HG02610 (cell line): ENCODE results near the gene MYH14.
"Not testable (repeated sequence)": the region's sequence is repeated elsewhere in the genome, so short reads cannot be mapped to it uniquely, and the experiment has no call there.

Source experiments
- ATAC-seq: cut with Tn5 transposase; IDR thresholded peaks from one replicate; pipeline ENCODE4 v1.9.1; 2021; ENCODE audit warnings: mild to moderate bottlenecking, moderate library complexity; ENCODE audit not compliant: unreplicated experiment

MYH14 gene

DNA sequence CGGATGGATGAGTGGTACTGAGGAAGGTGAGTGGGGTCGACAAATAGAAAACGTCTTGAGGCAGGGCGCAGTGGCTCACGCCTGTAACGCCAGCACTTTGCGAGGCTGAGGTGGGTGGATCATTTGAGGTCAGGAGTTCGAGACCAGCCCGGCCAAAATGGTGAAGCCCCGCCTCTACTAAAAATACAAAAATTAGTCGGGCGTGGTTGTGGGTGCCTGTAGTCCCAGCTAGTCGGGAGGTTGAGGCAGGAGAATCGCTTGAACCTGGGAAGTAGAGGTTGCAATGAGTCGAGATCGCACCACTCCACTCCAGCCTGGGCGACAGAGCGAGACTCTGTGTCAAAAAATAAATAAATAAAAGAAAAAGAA, 126.5 kb downstream of the MYH14 start:
- ATAC-seq = not testable (repeated sequence)

DNA sequence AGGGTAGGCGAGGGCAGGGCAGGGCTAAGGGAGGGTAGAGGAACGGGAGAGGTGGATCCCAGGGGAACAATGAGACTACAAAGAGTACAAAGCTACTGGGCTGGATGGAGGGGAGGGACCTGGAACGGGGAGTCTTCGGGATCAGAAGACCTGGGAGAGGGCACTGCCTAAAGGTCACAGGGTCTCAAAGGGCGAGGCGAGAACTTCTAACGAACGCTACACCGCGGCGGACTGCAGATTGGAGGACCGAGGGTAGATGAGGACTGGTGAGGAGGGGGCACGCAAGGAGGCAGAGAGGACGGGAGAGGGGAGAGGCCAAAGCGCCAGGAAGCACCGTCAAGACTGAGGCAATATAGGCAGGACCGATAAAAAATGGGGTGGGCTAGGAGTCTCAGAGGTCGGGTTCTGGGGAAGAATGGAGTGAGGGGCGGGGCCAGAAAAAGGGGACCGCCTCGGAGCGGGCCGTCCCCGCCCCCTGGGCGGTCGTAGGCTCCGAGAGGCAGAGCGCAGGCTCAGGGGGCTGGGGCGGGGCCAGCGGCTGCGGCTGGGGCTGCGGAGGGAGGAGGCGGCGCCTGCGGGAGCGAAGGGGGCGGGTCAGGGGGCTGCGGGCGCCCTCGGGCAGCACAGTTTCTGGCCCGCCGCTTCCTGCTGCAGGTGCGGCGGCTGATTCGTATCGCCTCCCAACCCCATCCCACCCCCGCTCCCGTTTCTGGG, 127.1 kb downstream of the MYH14 start:
- ATAC-seq = peak; percentile 26

GRCh38 chr19:50331221-50331993, 128.0 kb downstream of the MYH14 start:
- ATAC-seq = no peak

GRCh38 chr19:50331994-50332243, 128.5 kb downstream of the MYH14 start:
- ATAC-seq = no peak

- no peak for ATAC-seq
Observed at GRCh38 chr19:50332244-50333038, 129.0 kb downstream of the MYH14 start.

- peak; percentile 41 for ATAC-seq
Observed at GRCh38 chr19:50333235-50333736, 129.9 kb downstream of the MYH14 start.

GRCh38 chr19:50333737-50334617, 130.6 kb downstream of the MYH14 start:
- peak; percentile 21 for ATAC-seq

DNA sequence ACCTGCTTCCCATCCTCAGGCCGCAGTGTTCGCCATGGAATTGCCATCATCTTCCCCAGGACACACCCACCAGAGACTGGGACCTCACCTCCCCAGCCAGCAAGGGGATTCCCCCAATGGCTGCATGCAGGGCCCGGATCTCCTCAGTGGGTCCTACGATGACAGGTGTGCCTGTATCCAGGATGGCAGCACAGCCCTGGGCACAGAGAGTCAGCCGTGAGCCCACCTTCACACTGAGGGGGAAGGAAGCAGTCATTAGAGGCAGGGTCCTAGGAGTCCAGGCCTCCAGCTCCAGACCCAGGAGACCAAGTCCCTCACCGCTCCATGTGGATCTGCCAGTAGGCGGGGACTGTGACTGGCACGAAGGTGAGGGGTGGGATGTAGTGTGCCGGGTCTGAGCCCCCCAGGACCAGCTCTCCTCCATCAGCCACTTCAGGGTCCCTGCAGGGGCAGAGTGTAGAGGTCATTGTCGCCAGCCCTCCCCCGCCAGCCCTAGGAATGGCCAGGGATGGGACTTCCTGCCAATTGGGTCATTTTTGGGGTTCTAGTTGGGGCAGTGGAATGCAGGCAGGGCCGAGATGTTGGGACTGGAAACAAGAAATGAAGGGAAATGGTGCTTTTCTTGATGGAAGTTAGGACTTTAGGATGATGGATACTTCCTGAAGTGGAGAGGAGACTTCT, 131.5 kb downstream of the MYH14 start:
- no peak for ATAC-seq

DNA sequence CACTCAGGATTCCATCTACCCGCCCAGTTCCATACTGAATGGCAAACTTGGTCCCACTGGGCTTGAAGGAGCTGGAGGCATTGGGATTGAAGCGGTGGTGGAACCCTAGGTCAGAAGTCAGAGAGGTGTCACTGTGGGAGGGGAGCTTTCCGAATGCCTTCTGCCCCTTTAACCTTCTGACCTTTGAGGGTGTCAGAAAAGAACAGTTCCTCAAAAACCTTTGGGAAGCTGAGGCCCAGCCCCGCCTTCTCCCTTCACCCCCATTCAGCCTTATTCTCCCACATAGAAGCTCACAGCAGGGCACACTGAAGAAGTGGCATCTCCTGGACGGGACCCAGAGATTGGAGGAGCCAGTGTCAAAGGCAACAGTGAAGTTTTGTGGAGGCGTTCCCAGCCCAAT, 133.6 kb downstream of the MYH14 start:
- ATAC-seq = not testable (repeated sequence)

DNA sequence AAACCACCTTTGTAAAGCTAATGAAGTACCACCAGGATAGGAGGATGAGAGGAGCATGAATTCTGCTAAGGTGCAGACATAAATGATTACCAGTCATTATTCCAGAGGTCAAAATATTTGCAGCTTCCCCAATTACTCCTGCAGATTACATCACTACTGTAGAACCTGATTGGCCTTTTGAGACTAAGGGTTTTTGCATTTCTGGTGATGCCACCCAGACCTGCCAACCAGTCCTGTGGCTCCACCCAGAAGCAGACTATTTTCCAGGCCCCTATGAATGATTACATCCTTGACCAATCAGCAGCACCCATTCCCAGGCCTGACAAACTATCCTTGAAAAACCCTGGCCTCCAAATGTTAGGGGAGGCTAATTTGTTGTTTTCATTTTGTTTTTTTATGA, 136.9 kb downstream of the MYH14 start:
- ATAC-seq = no peak

DNA sequence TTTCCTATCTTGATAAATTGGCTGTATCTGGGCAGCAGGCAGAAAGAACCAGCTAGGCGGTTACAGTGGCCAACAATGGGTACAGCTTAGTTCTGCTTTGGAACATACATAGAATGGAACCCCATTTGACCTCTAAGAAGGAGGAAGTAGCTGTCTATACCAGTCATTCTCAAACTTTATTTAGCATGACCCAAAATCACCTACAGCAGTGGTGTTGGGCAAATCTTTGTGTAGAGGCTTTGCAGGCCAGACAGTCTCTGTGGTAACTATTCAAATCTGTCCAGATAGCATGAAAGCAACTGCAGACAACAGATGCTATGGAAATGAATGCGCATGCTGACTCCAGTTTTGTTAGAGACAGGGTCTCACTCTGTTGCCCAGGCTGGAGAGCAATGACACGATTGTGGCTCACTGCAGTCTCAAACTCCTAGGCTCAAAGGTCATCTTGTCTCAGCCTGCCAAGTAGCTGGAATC, 137.7 kb downstream of the MYH14 start:
- peak; percentile 79 for ATAC-seq

DNA sequence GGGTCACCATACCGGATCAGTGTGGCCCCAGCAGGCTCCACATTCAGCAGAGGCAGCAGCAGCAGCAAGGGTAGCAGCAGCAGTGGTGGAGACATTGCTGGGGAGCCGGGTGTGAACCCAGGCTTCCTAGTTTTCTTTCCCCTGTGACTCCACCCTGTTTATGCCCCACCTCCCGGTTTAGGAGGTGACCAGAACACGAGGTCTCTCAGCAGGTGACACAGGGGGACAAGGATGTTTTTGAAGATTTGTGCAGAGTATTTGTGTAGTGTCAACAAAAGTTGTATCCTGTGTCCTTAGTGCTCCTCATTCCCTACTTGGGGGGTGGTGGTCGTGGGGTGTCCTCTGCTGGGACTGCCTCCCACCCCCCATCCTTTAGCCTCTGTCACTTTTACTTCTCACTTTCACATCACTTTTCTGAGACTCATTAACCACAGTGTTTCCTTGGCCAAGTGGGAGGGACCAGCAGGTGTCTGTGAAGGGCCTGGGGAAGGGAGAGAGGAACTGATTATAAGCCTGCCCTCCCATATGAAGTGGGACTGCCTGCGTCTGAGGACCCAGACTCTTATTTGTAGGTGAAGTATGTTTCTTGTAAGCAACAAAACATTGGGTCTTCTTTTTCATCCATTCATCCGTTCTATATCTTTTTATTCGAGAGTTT, 141.4 kb downstream of the MYH14 start:
- no peak for ATAC-seq

GRCh38 chr19:50347089-50347581, 143.7 kb downstream of the MYH14 start:
- peak; percentile 53 for ATAC-seq

- ATAC-seq = no peak
Observed at GRCh38 chr19:50349277-50350057, 146.0 kb downstream of the MYH14 start.

GRCh38 chr19:50352242-50352641, 148.8 kb downstream of the MYH14 start:
- ATAC-seq = no peak

DNA sequence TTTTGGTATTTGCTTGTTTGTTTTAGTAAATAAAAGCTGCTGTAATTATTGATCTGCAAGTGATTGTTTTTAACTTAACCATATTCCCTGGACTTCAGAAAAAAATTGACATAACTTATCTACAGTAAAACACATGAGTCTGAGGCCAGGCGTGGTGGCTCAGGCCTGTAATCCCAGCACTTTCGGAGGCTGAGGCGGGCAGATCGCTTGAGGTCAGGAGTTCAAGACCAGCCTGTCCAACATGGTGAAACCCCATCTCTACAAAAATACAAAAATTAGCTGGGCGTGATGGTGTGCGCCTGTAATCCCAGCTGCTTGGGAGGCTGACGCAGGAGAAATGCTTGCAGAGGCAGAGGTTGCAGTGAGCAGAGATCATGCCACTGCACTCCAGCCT, 150.1 kb downstream of the MYH14 start:
- not testable (repeated sequence) for ATAC-seq

GRCh38 chr19:50356691-50357177, 153.3 kb downstream of the MYH14 start:
- ATAC-seq = no peak
